Islet of Langerhans (tissue), 1 donor: ENCODE data around the gene STAT3.
A peak's percentile ranks its signal among the peaks of the same experiment; 100 is the strongest.
"Not testable (repeated sequence)": the region's sequence is repeated elsewhere in the genome, so short reads cannot be mapped to it uniquely, and the experiment has no call there.

Experiments
- FAIRE-seq: peaks from one replicate; lab custom pipeline; 2011; peaks lifted over from hg19 to GRCh38; lab: Jason Lieb, UNC

STAT3 gene

DNA sequence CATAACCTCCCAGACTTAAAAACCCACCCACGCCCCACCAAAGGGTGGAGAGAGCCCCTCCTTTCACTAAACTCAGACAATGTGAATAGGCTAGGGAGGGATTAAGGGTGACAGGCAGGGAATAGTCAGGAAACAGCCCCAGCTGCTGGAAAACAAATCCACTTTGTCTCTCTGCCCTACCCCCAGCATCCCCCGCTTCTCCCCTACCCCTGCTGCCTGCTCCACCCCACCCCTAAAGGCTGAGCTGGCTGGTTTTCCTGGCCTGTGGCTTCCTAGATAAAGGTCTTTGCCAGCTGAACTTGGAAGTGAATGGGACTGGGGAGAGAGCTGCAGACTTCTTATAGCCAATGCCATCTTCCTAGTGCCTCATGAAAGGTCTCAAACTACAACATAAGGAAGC lies 19.8 kb upstream of the STAT3 start:
- FAIRE-seq, result no peak

DNA sequence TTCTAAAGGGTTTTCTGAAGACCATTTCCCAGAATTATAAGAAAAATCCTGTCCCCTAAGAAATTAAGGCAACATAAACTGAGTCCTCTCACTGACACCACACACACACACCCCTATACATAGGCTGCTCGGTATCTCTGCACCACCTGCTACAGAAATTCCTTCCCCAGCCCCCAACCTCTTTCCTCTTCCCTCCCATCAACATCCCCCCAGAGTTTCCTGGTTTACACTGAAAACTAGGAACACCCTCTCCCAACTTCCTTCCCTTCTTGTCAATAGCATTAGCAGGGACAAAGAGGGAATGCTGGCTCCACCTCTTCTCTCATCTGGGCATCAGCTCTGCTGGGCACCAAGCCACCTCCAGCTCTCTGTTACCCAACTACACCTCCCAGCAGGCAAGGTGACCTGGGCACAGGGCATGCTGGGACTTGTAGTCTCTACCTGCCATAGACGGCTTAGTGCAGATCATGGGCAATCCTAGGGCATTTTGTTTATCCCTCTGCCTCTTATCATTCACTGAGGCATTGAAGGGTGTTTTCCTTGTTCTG lies 19.1 kb upstream of the STAT3 start:
- FAIRE-seq, result peak; percentile 47

DNA sequence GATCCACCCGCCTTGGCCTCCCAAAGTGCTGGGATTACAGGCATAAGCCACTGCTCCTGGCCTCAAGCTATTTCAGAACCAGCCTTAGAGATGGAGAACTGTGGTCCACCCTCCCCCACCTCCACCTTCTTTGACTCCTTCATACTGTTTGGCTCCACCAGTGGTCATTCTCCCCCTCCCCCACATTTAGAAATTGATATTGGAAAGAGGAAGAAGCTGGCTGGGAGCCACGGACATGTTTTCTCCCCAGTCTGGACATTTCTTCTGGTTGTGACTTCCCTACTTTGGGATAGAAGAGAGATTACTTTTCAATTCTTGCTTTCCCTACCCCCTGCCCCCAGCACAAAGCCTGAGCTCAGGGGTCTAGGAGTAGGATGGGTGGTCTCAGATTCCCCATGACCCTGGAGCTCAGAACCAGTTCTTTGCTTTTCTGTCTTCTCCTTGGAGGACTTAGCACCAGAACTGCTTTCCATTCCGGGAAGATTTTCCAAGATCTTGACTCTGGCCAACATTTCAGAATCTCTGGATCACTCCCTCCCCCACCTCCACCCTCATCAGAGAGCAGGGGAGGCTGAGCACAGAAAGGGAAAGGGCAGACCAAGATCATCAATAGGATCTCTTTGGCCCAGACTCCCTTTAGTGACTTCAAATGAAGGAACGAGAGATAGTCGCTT lies 18.5 kb upstream of the STAT3 start:
- FAIRE-seq, result no peak

DNA sequence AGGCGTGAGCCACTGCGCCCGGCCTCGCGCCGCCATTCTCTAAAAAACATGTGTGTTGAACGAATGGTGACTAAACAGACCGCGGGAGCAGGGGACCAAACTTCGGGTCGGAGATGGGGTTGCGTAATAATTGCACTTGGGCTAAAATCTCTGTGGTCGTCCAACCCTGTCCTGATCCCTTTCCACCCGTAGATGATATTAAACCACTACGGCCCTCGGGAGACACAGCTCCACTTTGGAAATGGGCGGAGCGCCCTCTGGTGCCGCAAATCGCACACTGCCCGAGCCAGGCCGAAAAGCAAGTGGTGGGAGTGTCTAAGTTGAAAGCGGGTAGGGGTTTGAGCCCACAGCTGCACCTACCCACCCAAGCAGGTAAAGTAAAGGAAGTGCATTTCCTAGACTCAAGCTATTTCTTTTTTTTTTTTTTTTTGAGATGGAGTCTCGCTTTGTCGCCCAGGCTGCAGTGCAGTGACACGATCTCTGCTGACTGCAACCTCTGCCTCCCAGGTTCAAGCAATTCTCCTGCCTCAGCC lies 17.8 kb upstream of the STAT3 start:
- no peak for FAIRE-seq

DNA sequence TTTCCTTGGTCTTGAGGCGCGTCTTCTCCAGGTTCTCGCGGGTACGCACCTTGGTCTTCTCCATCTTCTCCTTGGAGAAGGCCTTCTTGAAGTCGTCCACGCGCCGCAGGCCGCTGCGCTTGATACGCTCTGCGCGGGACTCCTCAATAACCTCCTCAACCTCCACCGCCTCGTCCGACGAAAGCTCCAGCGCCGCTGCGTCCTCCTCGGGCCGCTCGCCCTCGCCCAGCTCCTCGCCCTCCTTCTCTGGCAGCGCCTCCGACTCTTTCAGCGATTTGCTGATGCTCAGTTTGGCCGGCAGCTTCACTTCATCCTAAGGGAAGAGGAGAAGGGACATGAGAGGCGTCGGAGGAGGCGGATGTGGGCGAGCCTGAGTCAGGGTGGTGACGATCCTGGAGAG lies 16.8 kb upstream of the STAT3 start:
- FAIRE-seq, result no peak

DNA sequence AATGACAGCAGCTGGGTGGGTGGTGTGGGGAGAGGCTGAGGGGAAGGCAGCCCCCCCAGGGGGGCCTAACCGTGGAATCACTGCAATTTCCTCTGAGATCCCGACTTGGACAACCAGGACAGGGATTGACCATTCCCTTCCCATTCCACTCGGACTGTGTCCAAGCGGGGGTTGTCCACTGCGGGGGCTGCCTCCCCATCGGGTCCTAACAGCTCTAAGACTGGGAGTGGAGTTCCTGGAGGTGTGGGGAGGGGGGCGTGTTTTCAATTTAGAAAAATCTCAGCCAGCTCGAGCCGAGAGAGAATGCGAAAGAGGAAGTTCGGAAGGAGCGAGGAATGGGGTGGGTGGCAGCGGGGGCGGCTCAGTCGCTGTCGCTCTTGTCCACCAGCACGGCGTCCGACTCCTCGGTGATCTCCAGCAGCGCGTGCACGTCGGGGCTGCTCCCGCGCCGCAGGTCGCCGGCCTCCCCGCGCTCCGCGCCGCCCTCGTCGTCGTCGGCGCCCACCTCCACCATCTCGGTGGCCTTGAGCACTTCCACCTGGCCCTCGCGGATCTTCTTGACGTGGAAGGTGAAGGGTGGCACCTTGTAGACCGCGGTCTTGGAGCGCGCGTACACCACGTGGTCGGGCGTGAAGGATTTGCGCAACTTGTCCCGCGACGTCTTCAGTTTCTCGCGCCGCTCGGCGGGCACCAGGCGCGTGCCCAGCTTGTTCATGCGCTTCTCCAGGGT lies 16.2 kb upstream of the STAT3 start:
- no peak for FAIRE-seq

DNA sequence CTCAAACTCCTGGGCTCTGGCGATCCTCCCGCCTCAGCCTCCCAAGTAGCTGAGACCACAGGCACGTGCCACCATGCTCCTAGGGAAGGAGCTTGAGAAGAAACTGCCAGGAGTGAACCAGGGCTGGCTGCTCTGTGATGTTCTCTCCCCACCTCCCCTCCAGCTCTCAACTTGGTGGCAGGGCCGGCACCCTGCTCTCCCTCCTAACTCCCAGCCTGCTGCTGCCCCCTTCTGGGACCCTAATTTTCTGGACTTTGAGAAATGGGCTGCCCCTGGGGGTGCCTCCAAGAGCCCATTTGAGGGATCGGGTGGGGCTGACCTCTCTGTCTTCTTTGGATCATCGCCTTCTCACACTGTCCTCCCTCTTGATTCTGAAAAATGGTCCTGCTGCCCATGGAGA lies 14.9 kb upstream of the STAT3 start:
- FAIRE-seq, result no peak

DNA sequence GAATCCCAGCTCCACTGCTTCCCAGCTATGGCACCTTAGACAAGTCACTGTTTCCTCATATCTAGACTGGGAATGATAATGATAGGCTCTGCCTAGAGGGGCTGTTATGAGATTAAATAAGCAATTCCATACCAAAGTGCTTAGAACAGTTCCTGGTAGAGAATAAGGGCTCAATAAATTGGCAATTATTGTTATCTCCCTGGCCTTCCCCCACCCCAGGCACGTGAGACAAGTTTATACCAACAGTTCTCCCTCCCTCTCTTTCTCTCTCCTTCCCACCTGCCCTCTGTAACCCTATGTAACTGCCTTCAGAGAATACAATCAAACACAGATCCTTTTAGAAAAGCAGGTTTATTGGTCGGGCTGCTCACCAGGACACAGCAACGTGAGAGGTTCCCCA lies 13.9 kb upstream of the STAT3 start:
- FAIRE-seq, result no peak

DNA sequence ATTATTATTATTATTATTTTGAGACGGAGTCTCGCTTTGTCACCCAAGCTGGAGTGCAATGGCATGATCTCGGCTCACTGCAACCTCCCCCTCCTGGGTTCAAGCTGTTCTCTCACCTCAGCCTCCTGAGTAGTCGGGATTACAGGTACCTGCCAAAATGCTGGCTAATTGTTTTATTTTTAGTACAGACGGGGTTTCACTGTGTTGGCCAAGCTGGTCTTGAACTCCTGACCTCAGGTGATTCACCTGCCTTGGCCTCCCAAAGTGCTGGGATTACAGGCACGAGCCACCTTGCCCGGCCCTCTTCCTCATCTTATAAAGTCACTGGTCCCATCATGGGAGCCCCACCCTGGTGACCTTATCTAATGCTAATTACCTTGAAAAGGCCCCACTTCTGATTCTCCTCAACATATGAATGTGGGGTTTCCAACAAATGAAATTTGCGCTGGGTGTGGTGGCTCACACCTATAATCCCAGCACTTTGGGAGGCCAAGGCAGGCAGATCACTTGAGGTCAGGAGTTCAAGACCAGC lies 12.7 kb upstream of the STAT3 start:
- not testable (repeated sequence) for FAIRE-seq

DNA sequence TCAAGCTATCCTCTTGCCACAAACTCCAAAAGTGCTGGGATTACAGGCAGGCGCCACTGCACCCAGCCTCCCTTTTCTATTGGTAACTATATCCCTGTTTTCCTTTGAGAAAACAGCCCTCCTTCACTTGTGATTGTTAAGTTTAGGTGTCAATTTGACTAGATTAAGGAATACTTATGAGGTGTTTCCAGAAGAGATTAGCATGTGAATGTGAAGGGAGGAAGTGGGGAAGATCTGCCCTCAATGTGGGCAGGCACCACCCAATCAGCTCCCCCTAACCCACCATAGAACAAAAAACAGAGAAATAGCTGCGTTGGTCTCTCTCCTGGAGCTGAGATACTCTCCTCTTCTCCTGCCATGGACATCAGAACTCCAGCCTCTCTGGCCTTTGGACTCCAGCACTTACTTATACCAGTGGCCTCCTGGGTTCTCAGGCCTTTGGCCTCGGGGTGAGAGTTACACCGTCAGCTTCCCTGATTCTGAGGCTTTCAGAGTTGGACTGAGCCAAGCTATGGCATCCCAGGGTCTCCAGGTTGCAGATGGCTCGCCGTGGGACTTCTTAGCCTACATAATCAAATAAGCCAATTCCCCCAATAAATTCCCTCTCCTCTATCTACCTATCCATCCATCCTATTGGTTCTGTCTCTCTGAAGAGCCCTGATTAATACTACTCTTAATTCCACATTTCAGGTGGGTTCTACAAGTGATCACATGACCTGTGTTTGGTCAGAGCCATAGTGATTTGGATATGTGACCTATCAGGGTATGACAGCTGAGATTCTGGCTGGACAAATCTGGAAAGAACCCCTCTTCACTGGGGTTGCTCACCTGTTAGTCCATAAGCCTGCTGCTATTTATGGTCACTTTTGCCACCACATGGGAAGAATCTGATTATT lies 12.0 kb upstream of the STAT3 start:
- FAIRE-seq, result no peak

DNA sequence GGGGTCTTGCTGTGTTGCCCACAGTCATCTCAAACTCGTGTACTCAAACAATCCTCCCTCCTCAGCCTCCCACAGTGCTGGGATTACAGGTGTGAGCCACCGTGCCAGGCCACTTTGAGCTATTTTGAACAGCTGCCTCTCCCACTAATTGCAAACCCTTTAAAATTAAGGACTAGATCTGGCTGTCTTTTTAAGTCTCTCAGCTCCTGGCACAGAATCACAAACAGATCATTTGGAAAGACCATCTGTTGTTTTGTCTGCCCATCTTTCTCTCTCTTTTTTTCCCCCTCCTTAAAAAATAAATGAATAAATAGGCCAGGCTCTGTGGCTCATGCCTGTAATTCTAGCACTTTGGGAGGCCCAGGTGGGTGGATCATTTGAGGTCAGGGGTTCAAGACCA lies 10.9 kb upstream of the STAT3 start:
- peak; percentile 5 for FAIRE-seq

DNA sequence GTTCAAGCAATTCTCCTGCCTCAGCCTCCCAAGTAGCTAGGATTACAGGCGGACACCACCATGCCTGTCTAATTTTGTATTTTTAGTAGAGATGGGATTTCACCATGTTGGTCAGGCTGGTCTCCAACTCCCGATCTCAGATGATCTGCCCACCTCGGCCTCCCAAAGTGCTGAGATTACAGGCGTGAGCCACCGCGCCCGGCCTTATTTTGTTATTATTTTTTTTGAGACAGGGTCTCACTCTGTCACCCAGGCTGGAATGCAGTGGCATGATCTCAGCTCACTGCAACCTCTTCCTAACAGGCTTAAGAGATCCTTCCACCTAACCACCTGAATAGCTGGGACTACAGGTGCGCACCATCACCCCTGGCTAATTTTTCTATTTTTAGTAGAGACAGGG lies 7.4 kb upstream of the STAT3 start:
- FAIRE-seq, result not testable (repeated sequence)

DNA sequence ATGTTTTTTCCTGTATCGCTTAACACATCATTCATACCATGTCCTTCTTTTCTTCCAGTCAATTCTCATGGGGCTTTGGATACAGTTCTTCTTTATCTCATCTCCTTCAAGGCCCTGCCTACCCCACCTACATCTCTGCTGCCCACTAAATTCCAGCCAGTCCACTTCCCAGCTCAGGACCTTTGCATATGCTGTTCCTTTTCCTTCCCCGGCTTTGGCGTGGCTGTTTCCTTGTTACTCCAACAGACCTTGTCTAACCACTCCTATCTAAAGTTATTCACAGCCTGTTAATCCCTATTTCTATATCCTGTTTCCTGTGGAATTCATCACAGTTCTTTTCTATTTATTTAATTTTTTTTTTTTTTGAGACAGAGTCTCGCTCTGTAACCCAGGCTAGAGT lies 6.6 kb upstream of the STAT3 start:
- FAIRE-seq, result no peak

DNA sequence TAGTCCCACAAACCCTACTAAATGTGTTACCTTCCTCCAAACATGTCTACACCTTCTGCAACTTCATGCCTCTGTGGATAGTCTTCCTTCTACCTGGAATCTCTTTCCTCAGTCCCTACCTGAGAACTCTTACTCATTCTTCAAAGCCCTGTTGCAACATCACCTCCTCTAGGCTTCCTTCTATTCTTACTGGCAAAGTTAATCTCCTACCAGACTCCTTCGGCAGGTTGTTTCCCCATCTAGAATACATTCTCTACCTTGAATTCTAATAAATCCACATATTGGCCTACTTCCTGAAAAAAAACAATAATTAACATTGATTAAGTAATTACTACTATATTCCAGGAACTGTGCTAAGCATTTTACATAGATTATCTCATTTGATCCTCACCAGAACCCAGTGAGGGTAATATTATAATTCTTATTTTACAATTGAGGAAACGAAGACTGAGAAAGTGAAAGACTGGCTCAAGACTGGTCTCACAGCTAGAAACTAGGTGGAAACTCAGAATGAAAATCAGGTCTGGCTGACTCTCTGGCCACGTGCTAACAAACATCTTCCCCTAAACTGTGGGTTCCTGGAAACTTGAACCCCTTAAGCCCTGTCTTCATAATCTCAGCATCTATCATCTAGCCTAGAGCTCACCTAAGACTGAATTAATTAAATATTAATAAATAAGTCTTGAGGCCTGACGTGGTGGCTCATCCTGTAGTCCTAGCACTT lies 4.6 kb upstream of the STAT3 start:
- FAIRE-seq, result no peak

DNA sequence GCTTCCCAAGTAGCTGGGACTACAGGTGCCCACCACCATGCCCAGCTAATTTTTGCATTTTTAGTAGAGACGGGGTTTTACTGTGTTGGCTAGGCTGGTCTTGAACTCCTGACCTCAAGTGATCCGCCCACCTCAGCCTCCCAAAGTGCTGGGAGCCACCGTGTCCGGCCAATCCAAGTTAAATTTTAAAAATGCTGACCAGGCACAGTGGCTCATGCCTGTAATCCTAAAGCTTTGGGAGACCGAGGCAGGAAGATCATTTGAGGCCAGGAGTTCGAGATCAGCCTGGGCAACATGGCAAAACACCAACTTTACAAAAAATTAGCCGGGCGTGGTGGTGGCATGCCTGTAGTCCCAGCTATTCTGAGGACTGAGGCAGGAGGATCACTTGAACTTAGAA lies 3.2 kb upstream of the STAT3 start:
- not testable (repeated sequence) for FAIRE-seq

DNA sequence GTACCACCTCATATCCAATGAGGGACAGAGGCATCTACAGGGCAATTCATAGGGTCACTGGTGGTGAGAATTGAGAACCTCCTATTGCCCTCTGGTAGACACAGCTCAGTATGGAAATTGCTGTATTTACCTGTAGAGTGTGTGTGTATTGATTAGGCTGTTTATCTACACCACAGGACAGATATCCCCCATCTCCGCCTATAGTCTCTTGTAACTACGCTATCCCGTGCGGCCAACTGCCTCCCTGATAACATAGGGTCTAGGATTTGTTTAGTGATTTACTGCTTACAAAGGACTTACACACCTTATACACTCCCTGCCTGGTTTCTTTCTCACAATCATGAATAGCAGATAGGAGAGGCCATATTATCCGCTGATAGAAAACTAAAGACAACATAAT lies 1.7 kb upstream of the STAT3 start:
- FAIRE-seq, result no peak

DNA sequence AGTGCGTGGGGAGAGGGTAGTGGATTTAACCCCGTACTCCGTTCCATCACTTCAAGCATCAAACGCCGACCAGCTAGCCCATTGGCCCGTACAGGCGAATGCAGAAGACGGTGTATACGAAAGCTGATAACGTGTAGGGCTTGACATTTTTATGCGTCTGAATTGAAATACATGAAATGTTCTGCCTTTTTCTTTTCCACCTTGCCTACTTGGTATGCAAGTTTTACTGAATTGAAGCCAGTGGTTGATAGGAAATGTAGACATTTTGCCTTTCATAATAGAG lies 834 bp upstream of the STAT3 start:
- no peak for FAIRE-seq

DNA sequence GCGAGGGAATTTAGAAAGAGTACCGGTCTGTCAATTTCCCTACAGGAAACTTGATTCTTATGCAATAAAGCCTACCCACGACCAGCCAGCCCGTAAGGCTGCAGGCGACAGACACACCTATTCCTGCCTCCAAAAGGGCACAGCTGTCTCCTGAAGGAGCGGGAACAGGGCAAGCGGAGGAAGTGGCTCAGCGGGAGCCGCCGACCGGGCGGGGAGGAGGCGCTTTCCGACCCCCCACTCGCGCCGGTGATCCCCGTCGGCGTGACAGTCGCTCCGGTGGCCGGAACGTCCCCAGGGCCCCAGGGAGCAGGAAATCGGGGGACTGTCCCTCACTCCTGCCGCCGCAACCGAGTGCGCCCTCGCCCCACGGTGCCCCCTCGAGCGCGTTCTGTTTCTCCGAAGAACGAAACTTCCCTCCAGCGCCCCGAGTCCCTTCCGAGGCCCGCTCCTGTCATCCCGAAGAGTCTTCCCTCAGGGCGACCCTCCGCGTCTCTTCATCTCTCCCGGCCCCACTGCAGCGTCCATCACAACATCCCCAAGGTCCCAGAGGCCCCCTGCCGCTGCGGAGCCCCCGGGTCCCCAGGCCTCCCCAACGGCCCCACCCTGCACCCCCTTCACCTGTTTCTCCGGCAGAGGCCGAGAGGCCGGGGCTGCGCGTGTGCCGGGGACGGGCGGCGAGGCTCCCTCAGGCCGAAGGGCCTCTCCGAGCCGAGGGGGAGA lies 421 bp downstream of the STAT3 start:
- no peak for FAIRE-seq

DNA sequence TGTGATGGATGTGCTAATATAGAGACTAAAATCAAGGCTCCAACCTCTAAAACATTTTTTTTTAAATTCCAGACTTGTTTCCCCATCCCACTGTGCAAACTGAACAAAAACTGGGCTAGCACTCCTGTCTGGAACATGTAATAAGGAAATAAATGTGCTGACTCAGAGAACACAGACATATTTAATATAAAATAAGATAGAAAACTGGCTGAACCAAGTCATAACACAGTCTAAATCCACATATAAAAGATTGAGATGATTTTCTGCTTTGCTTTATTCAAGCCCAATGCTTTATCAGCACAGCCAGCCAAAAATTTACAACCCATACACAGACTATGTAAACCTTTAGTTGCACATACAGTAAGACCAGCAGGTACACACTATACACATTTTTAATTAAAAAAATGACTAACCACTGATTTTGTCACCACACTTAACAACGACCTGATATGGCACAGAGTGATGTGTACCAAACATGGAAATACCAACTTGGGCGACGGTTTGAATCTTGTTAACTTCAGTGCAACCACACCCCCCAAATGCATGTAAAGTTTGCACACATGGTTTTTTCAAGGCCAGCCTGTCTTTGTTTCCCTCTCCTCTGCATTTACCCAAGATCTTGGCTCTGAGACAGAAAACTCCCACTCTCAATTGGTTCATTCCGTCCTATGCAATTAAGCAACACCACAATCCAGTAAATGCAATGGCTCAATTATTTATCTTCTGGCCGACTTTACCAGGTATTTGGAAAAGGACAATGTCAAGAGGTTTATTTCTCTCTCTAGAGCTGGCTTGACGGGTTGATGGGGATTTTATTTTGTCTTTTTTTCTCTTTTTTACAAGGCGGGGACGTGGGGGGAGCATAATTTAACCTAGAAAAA lies 1.2 kb downstream of the STAT3 start:
- FAIRE-seq, result no peak

DNA sequence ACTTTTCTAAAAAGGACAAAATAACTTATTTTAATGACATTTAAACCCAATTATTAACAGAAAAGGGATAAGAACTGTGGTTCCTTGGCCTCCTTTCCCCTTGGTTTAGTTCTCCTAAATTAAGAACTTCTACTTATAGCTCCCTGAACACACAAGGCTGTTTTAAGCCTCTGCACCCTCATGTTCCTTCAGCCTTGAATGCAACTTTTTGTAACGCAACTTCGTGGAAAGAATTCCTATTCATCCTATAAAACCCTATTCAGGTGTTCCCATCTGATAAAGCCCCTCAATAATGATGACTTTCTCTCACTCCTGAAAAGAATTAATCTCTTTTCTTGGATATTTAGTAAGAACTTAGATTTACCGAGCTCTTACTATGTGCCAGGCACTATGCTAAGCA lies 6.3 kb downstream of the STAT3 start:
- FAIRE-seq, result no peak
